Thoracic aorta (tissue), 2 donors: Measurements from ENCODE around the gene TSSC4. TPM values are rescaled to one million over a fixed set of nuclear protein-coding genes. Genes with fewer than 3 reads are reported as not detected.
A peak's percentile ranks its signal among the peaks of the same experiment; 100 is the strongest.

Experiments used
- ATAC-seq: fragments of 150-250 bp; one replicate; pipeline ENCODE4 v1.8.0; 2017; ENCODE audit warnings: low read depth; ENCODE audit not compliant: insufficient number of reproducible peaks, low FRiP score
- DNase-seq: peaks from one replicate; pipeline ENCODE4 v3.0.0-alpha.2; 2020; ENCODE audit warnings: low spot score
- H3K27ac ChIP-seq, 2 donors: fragments of 200-600 bp; sonication (generic); 1 replicate in 1 of 2; 2 replicates in 1 of 2; pipeline ENCODE4 v1.5.1; 2016; ENCODE audit warnings: mild to moderate bottlenecking in 2 of 2, moderate library complexity in 2 of 2
- H3K27me3 ChIP-seq: fragments of 200-600 bp; sonication (generic); replicated peaks from 2 replicates; pipeline ENCODE4 v1.6.0; 2016; ENCODE audit warnings: mild to moderate bottlenecking; ENCODE audit not compliant: insufficient read depth
- H3K36me3 ChIP-seq: fragments of 200-600 bp; sonication (generic); one replicate; pipeline ENCODE4 v1.5.1; 2016
- H3K4me1 ChIP-seq, 2 donors: fragments of 200-600 bp; sonication (generic); 1 replicate in 1 of 2; 2 replicates in 1 of 2; pipeline versions ENCODE4 v1.5.1 to v1.6.0; 2016; ENCODE audit warnings: low read depth in 2 of 2, mild to moderate bottlenecking in 1 of 2; ENCODE audit not compliant: control insufficient read depth in 1 of 2
- H3K4me3 ChIP-seq: fragments of 200-600 bp; sonication (generic); 2 replicates; pipeline ENCODE4 v1.5.1; 2016; ENCODE audit warnings: mild to moderate bottlenecking
- H3K9me3 ChIP-seq: fragments of 200-600 bp; sonication (generic); 2 replicates; pipeline ENCODE4 v1.5.1; 2016
- total RNA-seq, 2 donors: library from RNA; depleted of rRNA; stranded (reverse); fragments of >200 nt; gene quantifications; one replicate each; pipeline versions ENCODE4 v1.1.0 to v1.2.3, GENCODE V29; 2016
- TF ChIP-seq, protein P1 (sequence below): fragments of 200-600 bp; sonication (generic); IDR thresholded peaks from one replicate; pipeline ENCODE4 v1.5.1; 2019; ENCODE audit warnings: antibody characterized with exemption

TSSC4 gene
- total RNA-seq, 2 donors from 2014 or later = 31.6 to 57.9 TPM

DNA sequence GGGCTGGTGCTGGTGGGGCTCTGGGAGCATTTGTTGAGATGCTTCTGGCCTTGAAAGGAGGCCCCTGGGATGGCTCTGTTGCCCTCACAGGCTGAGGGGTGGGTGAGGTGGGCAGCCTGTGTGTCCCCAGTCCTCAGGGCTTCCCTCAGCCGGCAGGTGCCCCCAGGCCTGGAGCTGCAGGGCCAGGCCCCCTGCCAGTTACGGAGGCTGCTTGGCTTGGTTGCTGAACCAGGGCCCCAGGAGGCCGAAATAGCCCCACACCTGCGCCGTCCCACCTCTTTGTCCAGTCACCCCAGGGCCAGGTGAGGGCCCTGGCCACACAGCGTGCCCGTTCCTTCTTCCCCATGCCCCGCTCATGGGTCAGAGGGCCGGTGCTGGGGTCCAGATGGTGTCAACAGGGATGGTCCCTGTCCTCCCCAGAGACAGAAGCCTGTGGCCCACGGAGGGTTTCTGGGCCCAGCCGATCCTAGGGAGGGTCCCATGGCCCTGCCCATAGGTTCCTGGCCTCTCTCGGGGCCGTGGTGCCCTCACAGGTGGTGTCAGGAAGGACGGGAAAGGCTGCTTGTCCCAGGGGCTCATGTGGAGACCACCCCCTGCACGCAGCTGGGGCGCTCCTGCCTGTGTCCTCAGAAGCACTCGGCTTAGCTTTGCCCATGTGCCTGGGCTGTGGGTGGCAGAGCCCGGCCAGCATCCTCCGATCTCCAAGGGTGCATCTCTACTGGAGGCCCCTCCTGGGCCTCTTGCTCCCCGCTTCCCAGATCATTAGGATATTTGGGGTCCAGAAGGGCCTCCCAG, 9.2 kb upstream of the TSSC4 start:
- Histone ChIP-seq H3K4me1 (peaks cover 39 to 54% of the 10 kb centered on the region in 2 donors), H3K36me3 (peaks cover 45% of the 10 kb centered on the region), H3K9me3 (no peaks in the 10 kb centered on the region), H3K27me3 (no peaks in the 10 kb centered on the region), H3K4me3 (no peak overlapping the region), H3K27ac (peak overlapping the region; percentile 71 to 79)
- DNase-seq = no peak
- no peak for ATAC-seq
- TF ChIP-seq, protein P1, sequence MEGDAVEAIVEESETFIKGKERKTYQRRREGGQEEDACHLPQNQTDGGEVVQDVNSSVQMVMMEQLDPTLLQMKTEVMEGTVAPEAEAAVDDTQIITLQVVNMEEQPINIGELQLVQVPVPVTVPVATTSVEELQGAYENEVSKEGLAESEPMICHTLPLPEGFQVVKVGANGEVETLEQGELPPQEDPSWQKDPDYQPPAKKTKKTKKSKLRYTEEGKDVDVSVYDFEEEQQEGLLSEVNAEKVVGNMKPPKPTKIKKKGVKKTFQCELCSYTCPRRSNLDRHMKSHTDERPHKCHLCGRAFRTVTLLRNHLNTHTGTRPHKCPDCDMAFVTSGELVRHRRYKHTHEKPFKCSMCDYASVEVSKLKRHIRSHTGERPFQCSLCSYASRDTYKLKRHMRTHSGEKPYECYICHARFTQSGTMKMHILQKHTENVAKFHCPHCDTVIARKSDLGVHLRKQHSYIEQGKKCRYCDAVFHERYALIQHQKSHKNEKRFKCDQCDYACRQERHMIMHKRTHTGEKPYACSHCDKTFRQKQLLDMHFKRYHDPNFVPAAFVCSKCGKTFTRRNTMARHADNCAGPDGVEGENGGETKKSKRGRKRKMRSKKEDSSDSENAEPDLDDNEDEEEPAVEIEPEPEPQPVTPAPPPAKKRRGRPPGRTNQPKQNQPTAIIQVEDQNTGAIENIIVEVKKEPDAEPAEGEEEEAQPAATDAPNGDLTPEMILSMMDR = no peak

- no peak for DNase-seq
- no peak for ATAC-seq
- TF ChIP-seq, protein P1 = no peak
- Histone ChIP-seq H3K27ac (peak overlapping the region; percentile 71 to 79), H3K27me3 (no peaks in the 10 kb centered on the region), H3K36me3 (peaks cover 53% of the 10 kb centered on the region), H3K9me3 (no peaks in the 10 kb centered on the region), H3K4me3 (no peak overlapping the region), H3K4me1 (peaks cover 29 to 44% of the 10 kb centered on the region in 2 donors)
Observed at GRCh38 chr11:2392241-2392959, 8.2 kb upstream of the TSSC4 start.

GRCh38 chr11:2393111-2393868, 7.3 kb upstream of the TSSC4 start:
- DNase-seq (no peak), ATAC-seq (no peak)
- no peak overlapping the region for H3K4me3 ChIP-seq
- no peaks in the 10 kb centered on the region for H3K27me3 ChIP-seq
- TF ChIP-seq, protein P1 = no peak
- H3K27ac ChIP-seq = no peak overlapping the region
- H3K9me3 ChIP-seq = no peaks in the 10 kb centered on the region
- H3K4me1 ChIP-seq = peaks cover 22 to 35% of the 10 kb centered on the region in 2 donors
- peaks cover 53% of the 10 kb centered on the region for H3K36me3 ChIP-seq

GRCh38 chr11:2393941-2394817, 6.4 kb upstream of the TSSC4 start:
- no peak overlapping the region for H3K4me3 ChIP-seq
- peaks cover 17 to 34% of the 10 kb centered on the region in 2 donors for H3K4me1 ChIP-seq
- peaks cover 53% of the 10 kb centered on the region for H3K36me3 ChIP-seq
- no peaks in the 10 kb centered on the region for H3K27me3 ChIP-seq
- TF ChIP-seq, protein P1 = no peak
- no peak overlapping the region for H3K27ac ChIP-seq
- no peaks in the 10 kb centered on the region for H3K9me3 ChIP-seq
- ATAC-seq (no peak), DNase-seq (no peak)
